OCI-LY1 (cell line): Measurements from ENCODE around the gene MYO18B.

Experiments
- H2AFZ ChIP-seq: fragments of 200-600 bp; sonication (generic), shearing (Covaris generic); 2 replicates; pipeline ENCODE4 v1.6.0; 2014; ENCODE audit warnings: antibody characterized with exemption, mild to moderate bottlenecking, low read length
- H3F3A ChIP-seq: fragments of 200-600 bp; sonication (generic), shearing (Covaris generic); 2 replicates; pipeline ENCODE4 v1.6.0; 2014; ENCODE audit warnings: mild to moderate bottlenecking, antibody characterized with exemption, low read length, moderate library complexity; ENCODE audit not compliant: insufficient read depth
- H3K27ac ChIP-seq: fragments of 200-600 bp; sonication (generic); 2 replicates; pipeline ENCODE4 v1.5.1; 2014; ENCODE audit warnings: low read length, mixed run types, mild to moderate bottlenecking, low read depth; ENCODE audit not compliant: poor library complexity, severe bottlenecking
- H3K27me3 ChIP-seq: fragments of 200-600 bp; sonication (generic); 2 replicates; pipeline ENCODE4 v1.6.0; 2014; ENCODE audit warnings: antibody characterized with exemption, mild to moderate bottlenecking, low read length, moderate library complexity; ENCODE audit not compliant: insufficient read depth
- H3K36me3 ChIP-seq: fragments of 200-600 bp; sonication (generic); 2 replicates; pipeline ENCODE4 v1.6.1; 2014; ENCODE audit warnings: mild to moderate bottlenecking, antibody characterized with exemption, low read length, moderate library complexity, mixed read lengths; ENCODE audit not compliant: insufficient read depth
- H3K4me1 ChIP-seq: fragments of 200-600 bp; sonication (generic); 2 replicates; pipeline ENCODE4 v1.5.1; 2014; ENCODE audit warnings: mild to moderate bottlenecking, low read length, moderate library complexity; ENCODE audit not compliant: insufficient read depth, severe bottlenecking
- H3K4me2 ChIP-seq: fragments of 200-600 bp; sonication (generic), shearing (Covaris generic); 2 replicates; pipeline ENCODE4 v1.6.1; 2014; ENCODE audit warnings: low read length
- H3K4me3 ChIP-seq: fragments of 200-600 bp; sonication (generic); 2 replicates; pipeline ENCODE4 v1.5.1; 2014; ENCODE audit warnings: low read length, low read depth, mild to moderate bottlenecking, mixed read lengths; ENCODE audit not compliant: poor library complexity, severe bottlenecking
- H3K79me2 ChIP-seq: fragments of 200-600 bp; shearing (Covaris generic); 2 replicates; pipeline ENCODE4 v1.6.1; 2016; ENCODE audit warnings: mixed run types, low read length, mixed read lengths; ENCODE audit not compliant: insufficient read depth
- H3K9ac ChIP-seq: fragments of 200-600 bp; sonication (generic), shearing (Covaris generic); 2 replicates; pipeline ENCODE4 v1.6.1; 2014; ENCODE audit warnings: mild to moderate bottlenecking, low read length, mixed read lengths
- H3K9me2 ChIP-seq: fragments of 200-600 bp; sonication (generic), shearing (Covaris generic); 2 replicates; pipeline ENCODE4 v1.6.1; 2014; ENCODE audit warnings: low read depth, mild to moderate bottlenecking, low read length, mixed read lengths
- H3K9me3 ChIP-seq: fragments of 200-600 bp; shearing (Covaris generic); 2 replicates; pipeline ENCODE4 v1.6.1; 2014; ENCODE audit warnings: low read length, mixed read lengths
- H4K20me1 ChIP-seq: fragments of 200-600 bp; sonication (generic), shearing (Covaris generic); 2 replicates; pipeline ENCODE4 v1.6.0; 2016; ENCODE audit warnings: mild to moderate bottlenecking, low read length; ENCODE audit not compliant: insufficient read depth
- CTCF ChIP-seq: fragments of 200-600 bp; sonication (generic), shearing (Covaris generic); IDR thresholded peaks from 2 replicates; pipeline ENCODE4 v1.5.1; 2017; ENCODE audit warnings: mild to moderate bottlenecking, antibody characterized with exemption, low read length, moderate library complexity, mixed read lengths
- EZH2 ChIP-seq: fragments of 200-600 bp; sonication (generic), shearing (Covaris generic); IDR thresholded peaks from 2 replicates; pipeline ENCODE4 v1.8.0; 2017; ENCODE audit warnings: borderline replicate concordance, mixed run types, mild to moderate bottlenecking, antibody characterized with exemption, low read length, moderate library complexity, mixed read lengths

Gene MYO18B

DNA sequence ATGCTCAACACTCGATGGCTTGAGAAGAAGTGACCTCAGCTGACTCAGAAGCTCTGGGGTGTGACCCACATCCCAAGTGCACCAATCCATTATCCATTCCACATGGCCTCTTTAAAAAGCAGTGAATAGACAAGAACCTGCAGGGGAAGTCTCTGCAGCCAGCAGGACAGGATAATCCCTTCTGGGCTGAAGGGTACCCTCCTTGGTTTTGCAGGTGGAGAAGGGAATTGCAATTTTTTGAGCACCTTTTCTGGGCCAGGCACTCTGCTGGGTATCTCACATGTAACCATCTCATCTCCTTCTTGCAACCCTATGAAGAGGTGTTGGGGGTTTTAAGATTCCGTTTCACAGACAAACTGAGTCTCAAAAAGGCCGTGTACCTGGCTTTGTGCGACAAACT lies 76.6 kb downstream of the MYO18B start:
- no peak for TF ChIP-seq CTCF
- no peak for TF ChIP-seq EZH2
- no peaks in the 10 kb centered on the region for H3K79me2 ChIP-seq

GRCh38 chr22:25822344-25822743 lies 80.4 kb downstream of the MYO18B start:
- H3K9ac ChIP-seq = no peak overlapping the region
- H3K36me3 ChIP-seq = no peaks in the 10 kb centered on the region
- H3K4me3 ChIP-seq = no peak overlapping the region
- no peaks in the 10 kb centered on the region for H3K79me2 ChIP-seq
- no peaks in the 10 kb centered on the region for H3F3A ChIP-seq
- no peaks in the 10 kb centered on the region for H3K9me2 ChIP-seq
- no peak overlapping the region for H3K4me2 ChIP-seq
- H4K20me1 ChIP-seq = no peaks in the 10 kb centered on the region
- no peaks in the 10 kb centered on the region for H3K27me3 ChIP-seq
- TF ChIP-seq CTCF = no peak
- no peak for TF ChIP-seq EZH2
- H3K9me3 ChIP-seq = no peaks in the 10 kb centered on the region; the same call in 1 of the 2 replicates
- no peak overlapping the region for H2AFZ ChIP-seq
- H3K4me1 ChIP-seq = no peaks in the 10 kb centered on the region
- H3K27ac ChIP-seq = no peak overlapping the region

More for the DNA sequence above, 76.6 kb downstream of the MYO18B start:
- Histone ChIP-seq H2AFZ (no peak overlapping the region), H3K27me3 (no peaks in the 10 kb centered on the region), H3K9me3 (no peaks in the 10 kb centered on the region; the same call in 1 of the 2 replicates), H3K4me1 (no peaks in the 10 kb centered on the region), H3K4me2 (no peak overlapping the region), H3K36me3 (no peaks in the 10 kb centered on the region), H4K20me1 (no peaks in the 10 kb centered on the region), H3K9ac (no peak overlapping the region), H3F3A (no peaks in the 10 kb centered on the region), H3K9me2 (no peaks in the 10 kb centered on the region), H3K4me3 (no peak overlapping the region), H3K27ac (no peak overlapping the region)

DNA sequence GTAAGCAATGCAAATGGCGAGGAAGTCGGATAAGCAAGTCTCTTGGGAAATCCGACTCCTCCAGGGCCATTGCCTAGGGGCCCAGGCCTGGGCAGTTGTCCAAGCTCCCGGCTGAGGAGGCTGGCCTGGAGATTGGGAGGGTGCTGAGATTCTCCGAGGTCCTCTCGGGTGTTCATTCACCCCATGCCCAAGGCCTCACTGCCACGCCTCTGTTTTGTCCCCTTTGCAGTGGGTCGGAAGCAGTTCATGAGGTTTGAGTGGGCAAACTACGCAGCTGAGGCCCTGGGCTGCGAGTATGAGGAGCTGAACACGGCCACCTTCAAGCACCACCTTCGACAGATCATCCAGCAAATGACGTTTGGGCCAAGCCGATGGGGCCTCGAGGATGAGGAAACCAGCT lies 81.3 kb downstream of the MYO18B start:
- Histone ChIP-seq H3K9ac (no peak overlapping the region), H3K4me1 (no peaks in the 10 kb centered on the region), H3F3A (no peaks in the 10 kb centered on the region), H4K20me1 (no peaks in the 10 kb centered on the region), H3K36me3 (no peaks in the 10 kb centered on the region), H3K4me2 (no peak overlapping the region), H3K79me2 (no peaks in the 10 kb centered on the region), H3K27ac (no peak overlapping the region), H3K4me3 (no peak overlapping the region), H3K9me2 (no peaks in the 10 kb centered on the region), H3K9me3 (no peaks in the 10 kb centered on the region; the same call in 1 of the 2 replicates), H3K27me3 (no peaks in the 10 kb centered on the region), H2AFZ (no peak overlapping the region)
- TF ChIP-seq CTCF (no peak), EZH2 (no peak)
